OCI-LY3 (cell line): ENCODE measurements around the gene ISX.
A peak's percentile ranks its signal among the peaks of the same experiment; 100 is the strongest.

Experiments used
- H2AFZ ChIP-seq: fragments of 200-600, 300-600 bp; shearing (Covaris generic); 2 replicates; pipeline ENCODE4 v1.6.0; 2014; ENCODE audit warnings: antibody characterized with exemption, low read depth, low read length
- H3K27ac ChIP-seq: fragments of 200-600, 300-600 bp; sonication (generic); 2 replicates; pipeline ENCODE4 v1.5.1; 2014; ENCODE audit warnings: mild to moderate bottlenecking, low read length, moderate library complexity, mixed read lengths
- H3K27me3 ChIP-seq: fragments of 200-600, 300-600 bp; sonication (generic); 2 replicates; pipeline ENCODE4 v1.6.1; 2014; ENCODE audit warnings: low read depth, low read length, mixed read lengths
- H3K36me3 ChIP-seq: fragments of 200-600, 300-600 bp; sonication (generic); replicated peaks from 2 replicates; pipeline ENCODE3; 2014; ENCODE audit warnings: low read depth, low read length, mixed read lengths
- H3K4me1 ChIP-seq: fragments of 300-600, 200-600 bp; sonication (generic); 2 replicates; pipeline ENCODE4 v1.6.1; 2014; ENCODE audit warnings: low read length, mixed read lengths
- H3K4me2 ChIP-seq: fragments of 200-600, 300-600 bp; sonication (generic); 2 replicates; pipeline ENCODE4 v1.6.1; 2014; ENCODE audit warnings: low read length, mixed read lengths
- H3K4me3 ChIP-seq: fragments of 300-600, 200-600 bp; sonication (generic); 2 replicates; pipeline ENCODE4 v1.5.1; 2014; ENCODE audit warnings: antibody characterized with exemption, mild to moderate bottlenecking, low read length, moderate library complexity
- H3K79me2 ChIP-seq: fragments of 300-600, 200-600 bp; shearing (Covaris generic); 2 replicates; pipeline ENCODE4 v1.6.1; 2014; ENCODE audit warnings: mild to moderate bottlenecking, low read length, mixed read lengths
- H3K9ac ChIP-seq: fragments of 300-600, 200-600 bp; shearing (Covaris generic); 2 replicates; pipeline ENCODE4 v1.6.0; 2014; ENCODE audit warnings: mild to moderate bottlenecking, low read length, moderate library complexity
- H3K9me3 ChIP-seq: fragments of 200-600, 300-600 bp; shearing (Covaris generic); 2 replicates; pipeline ENCODE4 v1.6.1; 2014; ENCODE audit warnings: low read length, mixed read lengths; ENCODE audit not compliant: insufficient read depth
- H4K20me1 ChIP-seq: fragments of 200-600, 300-600 bp; sonication (generic); 2 replicates; pipeline ENCODE4 v1.6.1; 2016; ENCODE audit warnings: low read length, mixed read lengths; ENCODE audit not compliant: insufficient read depth
- CTCF ChIP-seq: fragments of 200-600, 300-600 bp; sonication (generic); IDR thresholded peaks from 2 replicates; pipeline ENCODE4 v1.5.1; 2014; ENCODE audit warnings: antibody characterized with exemption, low read length, low read depth
- EZH2phosphoT487 ChIP-seq: fragments of 200-600 bp; shearing (Covaris generic); IDR thresholded peaks from 2 replicates; pipeline ENCODE4 v1.6.1; 2018; ENCODE audit warnings: antibody characterized with exemption, mixed run types, low read depth

The ISX gene

GRCh38 chr22:35116817-35117216 lies 50.9 kb downstream of the ISX start:
- Histone ChIP-seq H3K36me3 (peaks cover 5% of the 10 kb centered on the region), H2AFZ (no peak overlapping the region), H3K27me3 (no peaks in the 10 kb centered on the region), H3K79me2 (no peaks in the 10 kb centered on the region), H3K4me2 (no peak overlapping the region), H3K9me3 (no peaks in the 10 kb centered on the region), H3K9ac (no peak overlapping the region), H3K27ac (no peak overlapping the region), H3K4me1 (no peaks in the 10 kb centered on the region), H3K4me3 (no peak overlapping the region), H4K20me1 (no peaks in the 10 kb centered on the region)
- TF ChIP-seq EZH2phosphoT487 (no peak), CTCF (no peak; the same call in 1 of the 2 replicates)

GRCh38 chr22:35119494-35119893 lies 53.5 kb downstream of the ISX start:
- Histone ChIP-seq H3K9ac (no peak overlapping the region), H3K4me3 (no peak overlapping the region), H3K4me1 (no peaks in the 10 kb centered on the region; the same call in 1 of the 2 replicates), H2AFZ (no peak overlapping the region), H3K27me3 (no peaks in the 10 kb centered on the region), H3K36me3 (peaks cover 5% of the 10 kb centered on the region), H3K4me2 (no peak overlapping the region), H4K20me1 (no peaks in the 10 kb centered on the region), H3K79me2 (no peaks in the 10 kb centered on the region), H3K27ac (no peak overlapping the region), H3K9me3 (no peaks in the 10 kb centered on the region)
- TF ChIP-seq EZH2phosphoT487 (no peak), CTCF (no peak)

- H3K36me3 ChIP-seq: no peaks in the 10 kb centered on the region
- H3K4me1 ChIP-seq: peaks cover 48% of the 10 kb centered on the region
- no peak for TF ChIP-seq EZH2phosphoT487
- no peak for TF ChIP-seq CTCF
- H3K4me2 ChIP-seq: no peak overlapping the region
- no peak overlapping the region for H2AFZ ChIP-seq
- H3K27ac ChIP-seq: no peak overlapping the region
- H3K9ac ChIP-seq: no peak overlapping the region
- no peaks in the 10 kb centered on the region for H3K27me3 ChIP-seq
- H3K4me3 ChIP-seq: no peak overlapping the region
- no peaks in the 10 kb centered on the region for H3K9me3 ChIP-seq
- H3K79me2 ChIP-seq: no peaks in the 10 kb centered on the region
- no peaks in the 10 kb centered on the region for H4K20me1 ChIP-seq
These were observed 58.8 kb downstream of the ISX start for GRCh38 chr22:35124691-35125219.

- H3K27ac ChIP-seq: no peak overlapping the region
- no peaks in the 10 kb centered on the region for H4K20me1 ChIP-seq
- no peaks in the 10 kb centered on the region for H3K9me3 ChIP-seq
- no peaks in the 10 kb centered on the region for H3K27me3 ChIP-seq
- H3K79me2 ChIP-seq: no peaks in the 10 kb centered on the region
- H3K4me1 ChIP-seq: peaks cover 65% of the 10 kb centered on the region
- TF ChIP-seq EZH2phosphoT487 (no peak), CTCF (no peak)
- peak overlapping the region; percentile 38; the same call in 1 of the 2 replicates for H3K4me3 ChIP-seq
- no peak overlapping the region for H3K9ac ChIP-seq
- no peak overlapping the region for H2AFZ ChIP-seq
- H3K4me2 ChIP-seq: peak overlapping the region; percentile 66
- H3K36me3 ChIP-seq: no peaks in the 10 kb centered on the region
These were observed 61.0 kb downstream of the ISX start for GRCh38 chr22:35126993-35127392.
